ENCODE data around the gene CEMIP.

CEMIP gene

GRCh38 chr15:80992441-80992840 is 213.3 kb downstream of the CEMIP start:
- Histone ChIP-seq H4K20me1 (ENCODE audit: insufficient read depth, low read length, poor library complexity, severe bottlenecking) (peaks cover 11% of the 10 kb centered on the region), H2AFZ (ENCODE audit: low read length) (no peak overlapping the region), H3K4me2 (ENCODE audit: low read depth, low read length, poor library complexity, severe bottlenecking) (no peak overlapping the region), H3K9me3 (ENCODE audit: insufficient read depth, low read depth, low read length) (no peaks in the 10 kb centered on the region), H3K9me2 (replicated peaks; ENCODE audit: low read depth, low read length) (no peaks in the 10 kb centered on the region), H3K9ac (ENCODE audit: low read depth, low read length, poor library complexity, severe bottlenecking) (no peak overlapping the region), H3K4me1 (ENCODE audit: insufficient read depth, low read length, poor library complexity, severe bottlenecking) (peaks cover 19% of the 10 kb centered on the region), H3K27me3 (ENCODE audit: insufficient read depth, low read length, poor library complexity, severe bottlenecking) (no peaks in the 10 kb centered on the region), H3K36me3 (ENCODE audit: insufficient read depth, low read length) (no peaks in the 10 kb centered on the region), H3K4me3 (ENCODE audit: low read length, poor library complexity, severe bottlenecking) (no peak overlapping the region), H3F3A (ENCODE audit: low read depth) (no peaks in the 10 kb centered on the region), H3K79me2 (ENCODE audit: insufficient read depth, low read length) (peaks cover 22% of the 10 kb centered on the region)
- TF ChIP-seq CTCF (conservative IDR thresholded peaks at IDR 0.05; ENCODE audit: low read length), result no peak
- no peak for TF ChIP-seq EZH2phosphoT487 (IDR thresholded peaks at IDR 0.05; ENCODE audit: borderline replicate concordance)

GRCh38 chr15:80996247-80996646 is 217.1 kb downstream of the CEMIP start:
- no peak for TF ChIP-seq EZH2phosphoT487 (IDR thresholded peaks at IDR 0.05; ENCODE audit: borderline replicate concordance)
- TF ChIP-seq CTCF (conservative IDR thresholded peaks at IDR 0.05; ENCODE audit: low read length), result peak; percentile 79
- Histone ChIP-seq H3K4me2 (ENCODE audit: low read depth, low read length, poor library complexity, severe bottlenecking) (no peak overlapping the region), H3K79me2 (ENCODE audit: insufficient read depth, low read length) (peaks cover 12% of the 10 kb centered on the region; the same call in 1 of the 2 replicates), H3K36me3 (ENCODE audit: insufficient read depth, low read length) (no peaks in the 10 kb centered on the region), H3K4me3 (ENCODE audit: low read length, poor library complexity, severe bottlenecking) (no peak overlapping the region), H3K27me3 (ENCODE audit: insufficient read depth, low read length, poor library complexity, severe bottlenecking) (no peaks in the 10 kb centered on the region), H4K20me1 (ENCODE audit: insufficient read depth, low read length, poor library complexity, severe bottlenecking) (no peaks in the 10 kb centered on the region), H3F3A (ENCODE audit: low read depth) (0 out of 2 replicates have a peak, but pooled peaks cover 4% of the 10 kb centered on the region), H3K9me2 (replicated peaks; ENCODE audit: low read depth, low read length) (no peaks in the 10 kb centered on the region), H2AFZ (ENCODE audit: low read length) (no peak overlapping the region), H3K9me3 (ENCODE audit: insufficient read depth, low read depth, low read length) (no peaks in the 10 kb centered on the region), H3K9ac (ENCODE audit: low read depth, low read length, poor library complexity, severe bottlenecking) (no peak overlapping the region), H3K4me1 (ENCODE audit: insufficient read depth, low read length, poor library complexity, severe bottlenecking) (peaks cover 17% of the 10 kb centered on the region)

GRCh38 chr15:80997692-80998091 is 218.5 kb downstream of the CEMIP start:
- no peak overlapping the region for H3K4me3 ChIP-seq (ENCODE audit: low read length, poor library complexity, severe bottlenecking)
- no peaks in the 10 kb centered on the region for H3K27me3 ChIP-seq (ENCODE audit: insufficient read depth, low read length, poor library complexity, severe bottlenecking)
- H2AFZ ChIP-seq (ENCODE audit: low read length), result no peak overlapping the region
- TF ChIP-seq EZH2phosphoT487 (IDR thresholded peaks at IDR 0.05; ENCODE audit: borderline replicate concordance), result no peak
- TF ChIP-seq CTCF (conservative IDR thresholded peaks at IDR 0.05; ENCODE audit: low read length), result no peak
- no peaks in the 10 kb centered on the region for H3K9me3 ChIP-seq (ENCODE audit: insufficient read depth, low read depth, low read length)
- peaks cover 27% of the 10 kb centered on the region for H3K79me2 ChIP-seq (ENCODE audit: insufficient read depth, low read length)
- H3K9ac ChIP-seq (ENCODE audit: low read depth, low read length, poor library complexity, severe bottlenecking), result no peak overlapping the region
- no peaks in the 10 kb centered on the region for H3K36me3 ChIP-seq (ENCODE audit: insufficient read depth, low read length)
- peaks cover 12% of the 10 kb centered on the region for H3K4me1 ChIP-seq (ENCODE audit: insufficient read depth, low read length, poor library complexity, severe bottlenecking)
- no peak overlapping the region for H3K4me2 ChIP-seq (ENCODE audit: low read depth, low read length, poor library complexity, severe bottlenecking)
- 0 out of 2 replicates have a peak, but pooled peaks cover 4% of the 10 kb centered on the region for H3F3A ChIP-seq (ENCODE audit: low read depth)
- peaks cover 5% of the 10 kb centered on the region for H4K20me1 ChIP-seq (ENCODE audit: insufficient read depth, low read length, poor library complexity, severe bottlenecking)
- H3K9me2 ChIP-seq (replicated peaks; ENCODE audit: low read depth, low read length), result no peaks in the 10 kb centered on the region

Data from Loucy (cell line).